Chondrocyte (in vitro differentiated cells): ENCODE data around the gene USP22. TPM values are rescaled to one million over a fixed set of nuclear protein-coding genes. Genes with fewer than 3 reads are reported as not detected.

Experiments used
- DNase-seq: peaks from one replicate; pipeline ENCODE4 v3.0.0; 2021; ENCODE audit warnings: mixed read lengths, low spot score
- H3K27ac Mint-ChIP-seq: one replicate; pipeline ENCODE4 v1.8.0; 2021; ENCODE audit warnings: mild to moderate bottlenecking, moderate library complexity, mixed read lengths; ENCODE audit not compliant: unreplicated experiment
- H3K27me3 Mint-ChIP-seq: 2 replicates; pipeline ENCODE4 v1.8.0; 2021; ENCODE audit warnings: low read depth, mixed read lengths
- H3K36me3 Mint-ChIP-seq: 2 replicates; pipeline ENCODE4 v1.8.0; 2021; ENCODE audit warnings: low read depth, mixed read lengths
- H3K4me1 Mint-ChIP-seq: 2 replicates; pipeline ENCODE4 v1.8.0; 2021; ENCODE audit warnings: low read depth, mild to moderate bottlenecking, mixed read lengths
- H3K4me3 Mint-ChIP-seq: one replicate; pipeline ENCODE4 v1.8.0; 2021; ENCODE audit warnings: mild to moderate bottlenecking, moderate library complexity, mixed read lengths; ENCODE audit not compliant: unreplicated experiment
- H3K9me3 Mint-ChIP-seq: 2 replicates; pipeline ENCODE4 v1.8.0; 2021; ENCODE audit warnings: low read depth, mixed read lengths
- CTCF ChIP-seq: fragments of 200-600 bp; sonication (generic); IDR thresholded peaks from 2 replicates; pipeline ENCODE4 v1.5.0; 2021; ENCODE audit warnings: antibody characterized with exemption, mild to moderate bottlenecking, moderate library complexity
- total RNA-seq: library from RNA; stranded (reverse); gene quantifications from 3 replicates; pipeline ENCODE4 v1.2.1, GENCODE V29; 2021

The USP22 gene
- total RNA-seq, 1 donor from 2014 or later, result 248 TPM

DNA sequence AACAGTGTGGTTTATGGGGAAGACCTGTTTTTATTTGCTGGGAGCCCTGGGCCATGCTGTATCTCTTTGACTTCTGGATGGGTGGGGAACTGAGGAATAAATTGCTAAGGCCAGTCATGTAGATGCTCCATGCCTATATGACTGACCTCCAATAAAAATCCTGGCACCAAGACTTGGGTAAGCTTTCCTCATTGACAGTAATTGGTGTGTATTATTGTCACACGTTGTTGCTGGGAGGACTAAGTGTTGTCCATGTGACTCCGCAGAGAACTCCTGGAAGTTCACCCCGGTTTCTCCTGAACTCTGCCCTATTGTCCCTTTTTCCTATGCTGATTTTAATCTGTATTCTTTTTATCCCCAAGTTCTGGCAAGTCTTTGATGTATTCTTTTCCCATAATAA, 33.4 kb upstream of the USP22 start:
- Mint-ChIP-seq H3K27me3 (peaks cover 2% of the 10 kb centered on the region), H3K9me3 (no peaks in the 10 kb centered on the region), H3K4me3 (no peak overlapping the region), H3K36me3 (peaks cover 1% of the 10 kb centered on the region), H3K27ac (no peak overlapping the region), H3K4me1 (peaks cover 30% of the 10 kb centered on the region)
- no peak for TF ChIP-seq CTCF
- no peak for DNase-seq

DNA sequence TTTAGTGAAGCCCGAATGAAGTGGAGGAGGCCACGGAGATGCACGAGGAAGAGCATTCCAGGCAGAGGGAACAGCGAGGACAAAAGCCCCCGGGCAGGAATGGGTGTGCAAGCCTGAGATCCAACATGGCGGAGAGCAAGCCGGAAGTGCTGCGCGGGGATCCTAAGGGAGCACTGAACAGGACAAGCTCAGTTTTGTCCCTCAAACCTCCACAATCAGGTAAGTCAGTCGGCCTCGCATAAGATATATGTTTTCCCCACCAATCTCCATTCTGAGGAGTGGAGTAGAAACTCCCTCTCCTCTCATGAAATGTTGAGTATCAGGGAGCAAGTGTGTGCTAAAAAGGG, 32.9 kb upstream of the USP22 start:
- H3K9me3 Mint-ChIP-seq, result no peaks in the 10 kb centered on the region
- peak overlapping the region; percentile 88 for H3K27ac Mint-ChIP-seq
- H3K27me3 Mint-ChIP-seq, result no peaks in the 10 kb centered on the region
- H3K4me1 Mint-ChIP-seq, result peaks cover 30% of the 10 kb centered on the region
- H3K4me3 Mint-ChIP-seq, result no peak overlapping the region
- no peaks in the 10 kb centered on the region for H3K36me3 Mint-ChIP-seq
- DNase-seq, result no peak
- TF ChIP-seq CTCF, result no peak

DNA sequence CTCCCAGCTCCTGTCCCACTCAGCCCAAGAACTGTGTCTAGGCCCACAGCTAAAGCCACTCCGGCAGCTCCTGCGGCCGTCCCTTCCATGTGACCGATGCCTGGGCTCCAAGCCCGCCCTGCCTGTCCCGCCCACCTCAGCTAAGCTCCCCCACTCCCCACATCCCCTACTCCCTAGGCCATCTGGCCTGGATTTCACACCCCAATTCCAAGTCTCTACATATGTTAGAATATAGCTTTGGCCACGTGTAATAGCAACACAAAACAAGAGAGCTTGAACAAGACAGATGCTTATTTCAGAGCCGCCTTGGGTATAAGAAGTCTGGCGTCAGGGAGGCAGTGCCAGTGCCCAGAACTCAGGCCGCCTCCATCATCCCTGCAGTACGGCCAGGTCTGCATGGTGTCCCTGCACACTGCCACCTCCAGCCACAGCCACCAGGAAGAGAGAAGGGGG, 30.0 kb upstream of the USP22 start:
- Mint-ChIP-seq H3K9me3 (no peaks in the 10 kb centered on the region), H3K27ac (no peak overlapping the region), H3K4me1 (peaks cover 18% of the 10 kb centered on the region), H3K27me3 (no peaks in the 10 kb centered on the region), H3K4me3 (no peak overlapping the region), H3K36me3 (no peaks in the 10 kb centered on the region)
- TF ChIP-seq CTCF, result no peak
- DNase-seq, result no peak

- Mint-ChIP-seq H3K4me1 (no peaks in the 10 kb centered on the region), H3K9me3 (no peaks in the 10 kb centered on the region), H3K36me3 (no peaks in the 10 kb centered on the region), H3K27me3 (no peaks in the 10 kb centered on the region), H3K27ac (no peak overlapping the region), H3K4me3 (no peak overlapping the region)
- DNase-seq, result no peak
- TF ChIP-seq CTCF, result no peak
Observed at GRCh38 chr17:21066394-21066793, 23.6 kb upstream of the USP22 start.

DNA sequence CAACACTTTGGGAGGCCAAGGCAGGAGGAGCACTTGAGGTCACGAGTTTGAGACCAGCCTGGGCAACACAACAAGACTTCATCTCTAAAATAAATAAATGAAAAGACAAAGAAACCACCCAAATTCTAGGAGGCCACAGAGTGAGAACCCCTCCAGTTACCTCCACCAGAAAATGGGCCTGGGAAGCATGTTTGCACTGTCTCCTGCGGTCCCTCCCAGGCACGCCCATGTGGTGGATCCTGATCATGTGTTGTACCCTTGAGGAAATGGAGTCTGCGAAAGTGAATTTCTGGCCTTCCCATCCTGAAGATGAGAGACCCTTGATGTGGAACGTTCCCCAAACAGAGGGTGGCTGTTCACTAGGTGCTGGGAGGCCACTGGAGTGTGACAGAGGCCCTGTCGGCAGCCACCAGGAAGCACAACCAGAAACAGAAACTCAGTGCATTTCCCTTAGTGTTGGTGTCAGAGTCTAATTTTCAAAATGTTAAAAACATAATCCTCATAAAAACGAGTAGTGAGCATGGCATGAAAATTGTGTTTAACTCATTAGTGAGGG, 19.2 kb upstream of the USP22 start:
- Mint-ChIP-seq H3K4me1 (peaks cover 7% of the 10 kb centered on the region), H3K9me3 (no peaks in the 10 kb centered on the region), H3K27me3 (no peaks in the 10 kb centered on the region), H3K27ac (no peak overlapping the region), H3K4me3 (no peak overlapping the region), H3K36me3 (no peaks in the 10 kb centered on the region)
- TF ChIP-seq CTCF, result no peak
- no peak for DNase-seq
